Brain pericyte (primary cell): ENCODE measurements around the gene CMIP.

Experiments
- DNase-seq: peaks from one replicate; pipeline ENCODE4 v3.0.0-alpha.2; 2012; ENCODE audit warnings: low read depth, low spot score

CMIP gene

GRCh38 chr16:81494434-81494806 is 49.8 kb downstream of the CMIP start:
- DNase-seq: no peak

GRCh38 chr16:81494888-81495287 is 50.3 kb downstream of the CMIP start:
- DNase-seq: no peak

GRCh38 chr16:81495321-81496234 is 51.0 kb downstream of the CMIP start:
- DNase-seq: no peak

- DNase-seq: no peak
Measured at GRCh38 chr16:81496321-81496720, 51.7 kb downstream of the CMIP start.

- no peak for DNase-seq
Measured at GRCh38 chr16:81496742-81497141, 52.1 kb downstream of the CMIP start.

- no peak for DNase-seq
Measured at GRCh38 chr16:81497690-81498089, 53.1 kb downstream of the CMIP start.

GRCh38 chr16:81498351-81498750 is 53.7 kb downstream of the CMIP start:
- no peak for DNase-seq

GRCh38 chr16:81499576-81500380 is 55.2 kb downstream of the CMIP start:
- DNase-seq: no peak

GRCh38 chr16:81500833-81501521 is 56.4 kb downstream of the CMIP start:
- no peak for DNase-seq

- no peak for DNase-seq
Measured at GRCh38 chr16:81502396-81503070, 57.9 kb downstream of the CMIP start.

- DNase-seq: no peak
Measured at GRCh38 chr16:81505011-81505661, 60.5 kb downstream of the CMIP start.

- DNase-seq: no peak
Measured at GRCh38 chr16:81509404-81509803, 64.8 kb downstream of the CMIP start.

- DNase-seq: no peak
Measured at GRCh38 chr16:81510016-81510415, 65.4 kb downstream of the CMIP start.

GRCh38 chr16:81511371-81511770 is 66.8 kb downstream of the CMIP start:
- DNase-seq: no peak

- DNase-seq: no peak
Measured at GRCh38 chr16:81513204-81514040, 68.8 kb downstream of the CMIP start.

GRCh38 chr16:81514041-81514559 is 69.5 kb downstream of the CMIP start:
- no peak for DNase-seq

- DNase-seq: no peak
Measured at GRCh38 chr16:81514568-81515258, 70.1 kb downstream of the CMIP start.

GRCh38 chr16:81515281-81515680 is 70.7 kb downstream of the CMIP start:
- no peak for DNase-seq

- DNase-seq: no peak
Measured at GRCh38 chr16:81515721-81516120, 71.1 kb downstream of the CMIP start.
